GM10266 (cell line): ENCODE data around the gene CD22.

Experiments used
- DNase-seq: peaks from one replicate; pipeline ENCODE4 v3.0.0; 2012; ENCODE audit errors: extremely low spot score
- TF ChIP-seq, protein P1 (sequence below): IDR thresholded peaks from 2 replicates; pipeline ENCODE4 v1.5.1; 2012; ENCODE audit warnings: mild to moderate bottlenecking, low read depth; ENCODE audit not compliant: control insufficient read depth, insufficient read depth; ENCODE audit errors: missing control alignments

The CD22 gene

GRCh38 chr19:35360880-35361420 lies 32.0 kb downstream of the CD22 start:
- no peak for DNase-seq
- TF ChIP-seq, protein P1, sequence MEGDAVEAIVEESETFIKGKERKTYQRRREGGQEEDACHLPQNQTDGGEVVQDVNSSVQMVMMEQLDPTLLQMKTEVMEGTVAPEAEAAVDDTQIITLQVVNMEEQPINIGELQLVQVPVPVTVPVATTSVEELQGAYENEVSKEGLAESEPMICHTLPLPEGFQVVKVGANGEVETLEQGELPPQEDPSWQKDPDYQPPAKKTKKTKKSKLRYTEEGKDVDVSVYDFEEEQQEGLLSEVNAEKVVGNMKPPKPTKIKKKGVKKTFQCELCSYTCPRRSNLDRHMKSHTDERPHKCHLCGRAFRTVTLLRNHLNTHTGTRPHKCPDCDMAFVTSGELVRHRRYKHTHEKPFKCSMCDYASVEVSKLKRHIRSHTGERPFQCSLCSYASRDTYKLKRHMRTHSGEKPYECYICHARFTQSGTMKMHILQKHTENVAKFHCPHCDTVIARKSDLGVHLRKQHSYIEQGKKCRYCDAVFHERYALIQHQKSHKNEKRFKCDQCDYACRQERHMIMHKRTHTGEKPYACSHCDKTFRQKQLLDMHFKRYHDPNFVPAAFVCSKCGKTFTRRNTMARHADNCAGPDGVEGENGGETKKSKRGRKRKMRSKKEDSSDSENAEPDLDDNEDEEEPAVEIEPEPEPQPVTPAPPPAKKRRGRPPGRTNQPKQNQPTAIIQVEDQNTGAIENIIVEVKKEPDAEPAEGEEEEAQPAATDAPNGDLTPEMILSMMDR, result no peak

GRCh38 chr19:35362261-35363000 lies 33.4 kb downstream of the CD22 start:
- TF ChIP-seq, protein P1, result no peak
- no peak for DNase-seq

DNA sequence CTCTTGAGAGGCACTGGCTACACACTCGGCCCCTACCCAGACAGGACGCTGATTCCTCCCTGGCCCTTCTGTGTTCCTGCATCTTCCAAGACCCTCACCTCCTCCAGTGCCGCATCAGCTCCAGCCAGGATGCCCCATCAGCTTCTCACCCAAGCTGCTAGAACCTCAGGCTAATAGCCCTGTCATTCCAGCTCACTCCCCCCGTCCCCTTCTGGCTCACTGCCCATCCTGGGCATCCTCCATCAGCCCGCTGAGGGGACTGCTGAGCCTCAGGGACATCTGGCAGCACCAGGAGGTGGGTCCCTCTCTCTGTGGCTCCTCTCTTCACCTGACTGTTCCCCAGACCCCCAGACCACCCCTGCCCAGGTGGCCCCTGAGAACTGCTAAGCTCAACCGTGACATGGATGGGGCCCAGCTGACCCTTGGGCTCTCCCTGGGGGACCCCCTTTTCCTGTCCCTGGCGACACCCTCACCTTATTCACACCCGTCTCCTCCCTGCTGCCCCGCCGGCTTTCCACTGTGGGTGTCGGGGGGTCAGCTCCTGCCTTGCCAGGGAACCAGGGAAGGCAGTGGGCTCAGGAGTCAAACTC lies 34.1 kb downstream of the CD22 start:
- no peak for DNase-seq
- TF ChIP-seq, protein P1, result no peak

DNA sequence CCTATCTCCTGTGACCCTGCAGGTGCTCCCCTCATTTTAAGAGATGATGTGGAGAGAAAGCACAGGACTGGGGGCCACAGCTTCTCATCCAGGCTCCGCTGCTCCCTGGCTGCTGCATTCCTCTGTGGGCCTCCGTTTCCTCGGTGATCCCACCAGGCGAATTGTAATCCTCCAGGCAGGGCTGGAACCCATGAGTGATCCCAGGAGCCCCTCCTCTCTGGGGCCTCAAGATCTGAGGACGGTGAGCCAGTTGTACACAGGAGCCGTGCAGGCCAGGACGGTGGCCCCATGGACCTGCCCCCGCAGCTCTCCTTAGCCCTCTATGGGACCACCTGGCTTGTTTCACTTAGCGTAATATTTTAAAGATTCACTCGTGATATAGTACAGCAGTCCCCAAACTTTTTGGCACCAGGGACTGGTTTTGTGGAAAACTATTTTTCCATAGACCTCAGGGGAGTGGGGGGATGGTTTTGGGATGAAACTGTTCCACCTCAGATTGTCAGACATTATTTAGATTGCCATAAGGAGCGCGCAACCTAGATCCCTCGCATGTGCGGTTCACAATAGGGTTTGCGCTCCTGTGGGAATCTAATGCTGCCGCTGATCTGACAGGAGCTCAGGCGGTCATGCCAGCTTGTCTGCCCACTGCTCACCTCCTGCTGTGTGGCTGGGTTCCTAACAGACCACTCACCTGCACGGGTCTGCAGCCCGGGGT lies 34.9 kb downstream of the CD22 start:
- TF ChIP-seq, protein P1, result no peak
- no peak for DNase-seq

GRCh38 chr19:35365303-35365702 lies 36.3 kb downstream of the CD22 start:
- no peak for DNase-seq
- TF ChIP-seq, protein P1, result no peak

- TF ChIP-seq, protein P1, result no peak
- DNase-seq, result no peak
Measured at GRCh38 chr19:35368378-35368777, 39.4 kb downstream of the CD22 start.
